Measurements from ENCODE around the gene ATAD1. TPM values are rescaled to one million over a fixed set of nuclear protein-coding genes. Genes with fewer than 3 reads are reported as not detected.
A peak's percentile ranks its signal among the peaks of the same experiment; 100 is the strongest.

Gene ATAD1
- total and polyA plus RNA-seq, 4 donors: 11.6 to 50.2 (median 28.7) TPM

- Histone ChIP-seq H3K36me3 (ENCODE audit: control insufficient read depth in 4 of 4, insufficient read depth in 4 of 4, low read length in 4 of 4) (no peaks in the 10 kb centered on the region), H3K4me1 (ENCODE audit: control insufficient read depth in 5 of 5, insufficient read depth in 5 of 5, low read length in 5 of 5) (peaks cover 0 to 1% (median 0%) of the 10 kb centered on the region in 5 donors), H3K9ac (ENCODE audit: insufficient read depth in 1 of 2, low read length in 2 of 2) (no peak overlapping the region), H3K27me3 (ENCODE audit: control insufficient read depth in 3 of 3, insufficient read depth in 3 of 3, low read length in 2 of 3) (no peaks in the 10 kb centered on the region), H3K9me3 (ENCODE audit: control insufficient read depth in 4 of 4, insufficient read depth in 3 of 4, low read length in 3 of 4) (no peaks in the 10 kb centered on the region), H3K27ac (ENCODE audit: low read depth in 1 of 2, low read length in 1 of 2) (no peak overlapping the region), H3K4me3 (no peak overlapping the region)
- TF ChIP-seq CTCF (IDR thresholded peaks at IDR 0.05; ENCODE audit: control extremely low read depth, extremely low read depth): no peak
- ATAC-seq (ENCODE audit: insufficient read depth, low FRiP score) (no peak), DNase-seq (no peak)
- 97 to 98% methylated on average over 4 of the region's 4 CpGs for WGBS, 2 donors
These were observed 25.7 kb upstream of the ATAD1 start for GRCh38 chr10:87843714-87844113.

GRCh38 chr10:87842776-87843497 is 24.9 kb upstream of the ATAD1 start:
- Histone ChIP-seq H3K9ac (ENCODE audit: insufficient read depth in 1 of 2, low read length in 2 of 2) (no peak overlapping the region), H3K36me3 (ENCODE audit: control insufficient read depth in 4 of 4, insufficient read depth in 4 of 4, low read length in 4 of 4) (no peaks in the 10 kb centered on the region), H3K4me3 (no peak overlapping the region), H3K27ac (ENCODE audit: low read depth in 1 of 2, low read length in 1 of 2) (no peak overlapping the region), H3K9me3 (ENCODE audit: control insufficient read depth in 4 of 4, insufficient read depth in 3 of 4, low read length in 3 of 4) (no peaks in the 10 kb centered on the region), H3K4me1 (ENCODE audit: control insufficient read depth in 5 of 5, insufficient read depth in 5 of 5, low read length in 5 of 5) (peaks cover 0 to 1% (median 0%) of the 10 kb centered on the region in 5 donors), H3K27me3 (ENCODE audit: control insufficient read depth in 3 of 3, insufficient read depth in 3 of 3, low read length in 2 of 3) (no peaks in the 10 kb centered on the region)
- no peak for TF ChIP-seq CTCF (IDR thresholded peaks at IDR 0.05; ENCODE audit: control extremely low read depth, extremely low read depth)
- no peak for DNase-seq
- no peak for ATAC-seq (ENCODE audit: insufficient read depth, low FRiP score)

GRCh38 chr10:87842220-87842641 is 24.2 kb upstream of the ATAD1 start:
- no peak for DNase-seq
- Histone ChIP-seq H3K4me1 (ENCODE audit: control insufficient read depth in 5 of 5, insufficient read depth in 5 of 5, low read length in 5 of 5) (peaks cover 0 to 1% (median 0%) of the 10 kb centered on the region in 5 donors), H3K4me3 (no peak overlapping the region), H3K36me3 (ENCODE audit: control insufficient read depth in 4 of 4, insufficient read depth in 4 of 4, low read length in 4 of 4) (no peaks in the 10 kb centered on the region), H3K9ac (ENCODE audit: insufficient read depth in 1 of 2, low read length in 2 of 2) (no peak overlapping the region), H3K27ac (ENCODE audit: low read depth in 1 of 2, low read length in 1 of 2) (no peak overlapping the region), H3K27me3 (ENCODE audit: control insufficient read depth in 3 of 3, insufficient read depth in 3 of 3, low read length in 2 of 3) (no peaks in the 10 kb centered on the region), H3K9me3 (ENCODE audit: control insufficient read depth in 4 of 4, insufficient read depth in 3 of 4, low read length in 3 of 4) (no peaks in the 10 kb centered on the region)
- TF ChIP-seq CTCF (IDR thresholded peaks at IDR 0.05; ENCODE audit: control extremely low read depth, extremely low read depth): no peak
- 78 to 88% methylated on average over 1 of the region's 1 CpG for WGBS, 2 donors
- ATAC-seq (ENCODE audit: insufficient read depth, low FRiP score): peak; percentile 78

GRCh38 chr10:87841186-87841585 is 23.2 kb upstream of the ATAD1 start:
- no peak for ATAC-seq (ENCODE audit: insufficient read depth, low FRiP score)
- Histone ChIP-seq H3K9ac (ENCODE audit: insufficient read depth in 1 of 2, low read length in 2 of 2) (no peak overlapping the region), H3K4me1 (ENCODE audit: control insufficient read depth in 5 of 5, insufficient read depth in 5 of 5, low read length in 5 of 5) (peaks cover 0 to 1% (median 0%) of the 10 kb centered on the region in 5 donors), H3K36me3 (ENCODE audit: control insufficient read depth in 4 of 4, insufficient read depth in 4 of 4, low read length in 4 of 4) (no peaks in the 10 kb centered on the region), H3K9me3 (ENCODE audit: control insufficient read depth in 4 of 4, insufficient read depth in 3 of 4, low read length in 3 of 4) (no peaks in the 10 kb centered on the region), H3K27ac (ENCODE audit: low read depth in 1 of 2, low read length in 1 of 2) (no peak overlapping the region), H3K4me3 (no peak overlapping the region), H3K27me3 (ENCODE audit: control insufficient read depth in 3 of 3, insufficient read depth in 3 of 3, low read length in 2 of 3) (no peaks in the 10 kb centered on the region)
- no peak for TF ChIP-seq CTCF (IDR thresholded peaks at IDR 0.05; ENCODE audit: control extremely low read depth, extremely low read depth)
- WGBS, 2 donors: 88 to 92% methylated on average over 3 of the region's 3 CpGs
- no peak for DNase-seq
